Loucy (cell line): Measurements from ENCODE around the gene SLC48A1.

ENCODE experiments used
- H2AFZ ChIP-seq: fragments of 200-600 bp; sonication (generic); 2 replicates; pipeline ENCODE4 v1.6.0; 2016; ENCODE audit warnings: antibody characterized with exemption, mild to moderate bottlenecking, low read length, moderate library complexity
- H3F3A ChIP-seq: fragments of 200-600 bp; 2 replicates; pipeline ENCODE4 v1.6.0; 2016; ENCODE audit warnings: antibody characterized with exemption, low read depth, mild to moderate bottlenecking
- H3K27me3 ChIP-seq: fragments of 200-600 bp; sonication (generic); 2 replicates; pipeline ENCODE4 v1.6.1; 2014; ENCODE audit warnings: low read length, mild to moderate bottlenecking; ENCODE audit not compliant: insufficient read depth, poor library complexity, severe bottlenecking
- H3K36me3 ChIP-seq: fragments of 200-600 bp; sonication (generic); 2 replicates; pipeline ENCODE4 v1.6.1; 2016; ENCODE audit warnings: low read length; ENCODE audit not compliant: insufficient read depth
- H3K4me1 ChIP-seq: fragments of 200-600 bp; sonication (generic); 2 replicates; pipeline ENCODE4 v1.5.1; 2014; ENCODE audit warnings: low read length, mild to moderate bottlenecking; ENCODE audit not compliant: insufficient read depth, poor library complexity, severe bottlenecking
- H3K4me2 ChIP-seq: fragments of 200-600 bp; sonication (generic); 2 replicates; pipeline ENCODE4 v1.6.0; 2014; ENCODE audit warnings: antibody characterized with exemption, low read length, low read depth, mild to moderate bottlenecking; ENCODE audit not compliant: poor library complexity, severe bottlenecking
- H3K4me3 ChIP-seq: fragments of 200-600 bp; sonication (generic); 2 replicates; pipeline ENCODE4 v1.5.1; 2014; ENCODE audit warnings: low read length, mild to moderate bottlenecking, mixed read lengths; ENCODE audit not compliant: poor library complexity, severe bottlenecking
- H3K79me2 ChIP-seq: fragments of 200-600 bp; sonication (generic); 2 replicates; pipeline ENCODE4 v1.6.1; 2014; ENCODE audit warnings: low read length; ENCODE audit not compliant: insufficient read depth
- H3K9ac ChIP-seq: fragments of 200-600 bp; sonication (generic); 2 replicates; pipeline ENCODE4 v1.6.0; 2014; ENCODE audit warnings: mild to moderate bottlenecking, low read depth, low read length, moderate library complexity; ENCODE audit not compliant: poor library complexity, severe bottlenecking
- H3K9me2 ChIP-seq: fragments of 200-600 bp; sonication (generic); replicated peaks from 2 replicates; pipeline ENCODE4 v1.6.1; 2016; ENCODE audit warnings: low read depth, low read length, mixed read lengths
- H3K9me3 ChIP-seq: fragments of 200-600 bp; sonication (generic); 2 replicates; pipeline ENCODE4 v1.6.1; 2014; ENCODE audit warnings: mild to moderate bottlenecking, antibody characterized with exemption, low read length, low read depth; ENCODE audit not compliant: insufficient read depth
- H4K20me1 ChIP-seq: fragments of 200-600 bp; sonication (generic); 2 replicates; pipeline ENCODE4 v1.6.0; 2014; ENCODE audit warnings: antibody characterized with exemption, low read length, mild to moderate bottlenecking; ENCODE audit not compliant: insufficient read depth, poor library complexity, severe bottlenecking
- EZH2phosphoT487 ChIP-seq: fragments of 200-600 bp; IDR thresholded peaks from 2 replicates; pipeline ENCODE4 v1.6.1; 2018; ENCODE audit warnings: antibody characterized with exemption, mild to moderate bottlenecking, moderate library complexity, borderline replicate concordance
- TF ChIP-seq, protein P1 (sequence below): fragments of 200-600 bp; sonication (generic); conservative IDR thresholded peaks from 2 replicates; pipeline ENCODE4 v1.5.1; 2014; ENCODE audit warnings: mild to moderate bottlenecking, antibody characterized with exemption, low read length

Gene SLC48A1

GRCh38 chr12:47801904-47802246 lies 28.8 kb downstream of the SLC48A1 start:
- Histone ChIP-seq H3K4me1 (peaks cover 27% of the 10 kb centered on the region), H3K4me3 (no peak overlapping the region), H3K9me3 (no peaks in the 10 kb centered on the region), H4K20me1 (peaks cover 56% of the 10 kb centered on the region), H3K9ac (no peak overlapping the region), H2AFZ (no peak overlapping the region), H3F3A (no peaks in the 10 kb centered on the region), H3K27me3 (no peaks in the 10 kb centered on the region), H3K36me3 (peaks cover 55% of the 10 kb centered on the region; the same call in 1 of the 2 replicates), H3K79me2 (peaks cover 81% of the 10 kb centered on the region), H3K4me2 (no peak overlapping the region), H3K9me2 (no peaks in the 10 kb centered on the region)
- TF ChIP-seq, protein P1, sequence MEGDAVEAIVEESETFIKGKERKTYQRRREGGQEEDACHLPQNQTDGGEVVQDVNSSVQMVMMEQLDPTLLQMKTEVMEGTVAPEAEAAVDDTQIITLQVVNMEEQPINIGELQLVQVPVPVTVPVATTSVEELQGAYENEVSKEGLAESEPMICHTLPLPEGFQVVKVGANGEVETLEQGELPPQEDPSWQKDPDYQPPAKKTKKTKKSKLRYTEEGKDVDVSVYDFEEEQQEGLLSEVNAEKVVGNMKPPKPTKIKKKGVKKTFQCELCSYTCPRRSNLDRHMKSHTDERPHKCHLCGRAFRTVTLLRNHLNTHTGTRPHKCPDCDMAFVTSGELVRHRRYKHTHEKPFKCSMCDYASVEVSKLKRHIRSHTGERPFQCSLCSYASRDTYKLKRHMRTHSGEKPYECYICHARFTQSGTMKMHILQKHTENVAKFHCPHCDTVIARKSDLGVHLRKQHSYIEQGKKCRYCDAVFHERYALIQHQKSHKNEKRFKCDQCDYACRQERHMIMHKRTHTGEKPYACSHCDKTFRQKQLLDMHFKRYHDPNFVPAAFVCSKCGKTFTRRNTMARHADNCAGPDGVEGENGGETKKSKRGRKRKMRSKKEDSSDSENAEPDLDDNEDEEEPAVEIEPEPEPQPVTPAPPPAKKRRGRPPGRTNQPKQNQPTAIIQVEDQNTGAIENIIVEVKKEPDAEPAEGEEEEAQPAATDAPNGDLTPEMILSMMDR = no peak
- no peak for TF ChIP-seq EZH2phosphoT487

GRCh38 chr12:47802312-47802711 lies 29.3 kb downstream of the SLC48A1 start:
- Histone ChIP-seq H2AFZ (no peak overlapping the region), H3K9me3 (no peaks in the 10 kb centered on the region), H3K27me3 (no peaks in the 10 kb centered on the region), H3F3A (no peaks in the 10 kb centered on the region), H4K20me1 (peaks cover 59% of the 10 kb centered on the region), H3K4me2 (no peak overlapping the region), H3K4me3 (no peak overlapping the region), H3K9me2 (no peaks in the 10 kb centered on the region), H3K9ac (peak overlapping the region; percentile 46), H3K4me1 (peaks cover 31% of the 10 kb centered on the region), H3K79me2 (peaks cover 85% of the 10 kb centered on the region), H3K36me3 (peaks cover 51% of the 10 kb centered on the region; the same call in 1 of the 2 replicates)
- TF ChIP-seq, protein P1 = peak; percentile 57
- TF ChIP-seq EZH2phosphoT487 = no peak

- no peak overlapping the region for H3K4me2 ChIP-seq
- peaks cover 95% of the 10 kb centered on the region for H3K79me2 ChIP-seq
- H3K9ac ChIP-seq = peak overlapping the region; percentile 46
- no peaks in the 10 kb centered on the region for H3K9me3 ChIP-seq
- H3K36me3 ChIP-seq = peaks cover 41% of the 10 kb centered on the region; the same call in 1 of the 2 replicates
- H3K4me1 ChIP-seq = peaks cover 41% of the 10 kb centered on the region
- 0 out of 2 replicates have a peak, but pooled peaks cover under 1% of the 10 kb centered on the region for H3F3A ChIP-seq
- no peak overlapping the region for H3K4me3 ChIP-seq
- no peak for TF ChIP-seq EZH2phosphoT487
- TF ChIP-seq, protein P1 = no peak
- no peak overlapping the region for H2AFZ ChIP-seq
- H3K9me2 ChIP-seq = no peaks in the 10 kb centered on the region
- H3K27me3 ChIP-seq = no peaks in the 10 kb centered on the region
- H4K20me1 ChIP-seq = peaks cover 67% of the 10 kb centered on the region
These were observed 30.3 kb downstream of the SLC48A1 start for GRCh38 chr12:47803191-47803875.
